ENCODE data around the gene LAMA5. TPM values are rescaled to one million over a fixed set of nuclear protein-coding genes. Genes with fewer than 3 reads are reported as not detected.

The LAMA5 gene
- total RNA-seq, 2 donors from 2014 or later: 170 to 272 TPM

DNA sequence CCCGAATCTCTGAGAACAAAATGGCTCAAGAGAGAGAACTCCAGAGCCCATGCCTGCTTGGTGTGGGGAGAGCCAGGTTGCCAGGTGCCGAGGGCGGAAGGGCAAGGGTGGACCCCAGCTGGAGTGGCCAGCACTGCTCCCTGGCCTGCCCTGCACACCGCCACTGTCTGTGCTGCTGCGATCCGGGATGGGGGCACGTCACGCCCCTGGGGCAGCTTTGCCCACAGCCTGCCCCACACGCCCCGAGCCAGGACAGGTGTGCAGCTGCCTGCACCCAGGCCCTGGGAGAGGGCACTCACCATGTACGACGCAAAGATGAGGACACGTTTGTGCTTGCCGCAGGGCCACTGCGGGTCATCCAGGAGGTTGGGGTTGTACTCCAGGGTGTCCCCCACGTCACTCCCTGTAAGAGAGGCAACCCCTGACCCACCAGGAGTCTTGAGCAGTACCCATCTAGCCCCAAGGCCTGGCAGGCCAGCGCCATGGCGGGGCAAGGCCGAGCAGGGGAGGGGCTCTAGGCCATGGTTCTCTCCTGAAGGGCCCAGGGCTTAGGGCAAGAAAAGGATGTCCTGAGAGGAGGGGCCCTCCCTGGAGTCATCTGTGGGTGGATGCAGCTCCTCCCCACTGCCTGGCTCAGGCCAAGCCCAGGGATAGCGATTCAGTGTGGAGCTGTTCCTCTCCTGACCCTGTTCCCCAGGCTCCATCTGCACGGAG, 25.7 kb upstream of the LAMA5 start:
- intact Hi-C loops (cut with DNase I): no loop called here
- 84% methylated on average over 21 of the region's 21 CpGs for WGBS
- DNase-seq (ENCODE audit: low spot score): no peak
- Histone ChIP-seq H3K9me3 (no peaks in the 10 kb centered on the region), H3K27me3 (replicated peaks; ENCODE audit: insufficient read depth) (no peaks in the 10 kb centered on the region), H3K4me1 (replicated peaks) (peaks cover 4% of the 10 kb centered on the region), H3K4me3 (no peak overlapping the region), H3K27ac (no peak overlapping the region), H3K36me3 (no peaks in the 10 kb centered on the region)
- TF ChIP-seq POLR2AphosphoS5 (IDR thresholded peaks at IDR 0.05) (no peak), POLR2A (IDR thresholded peaks at IDR 0.05) (no peak)
- TF ChIP-seq, protein P1, sequence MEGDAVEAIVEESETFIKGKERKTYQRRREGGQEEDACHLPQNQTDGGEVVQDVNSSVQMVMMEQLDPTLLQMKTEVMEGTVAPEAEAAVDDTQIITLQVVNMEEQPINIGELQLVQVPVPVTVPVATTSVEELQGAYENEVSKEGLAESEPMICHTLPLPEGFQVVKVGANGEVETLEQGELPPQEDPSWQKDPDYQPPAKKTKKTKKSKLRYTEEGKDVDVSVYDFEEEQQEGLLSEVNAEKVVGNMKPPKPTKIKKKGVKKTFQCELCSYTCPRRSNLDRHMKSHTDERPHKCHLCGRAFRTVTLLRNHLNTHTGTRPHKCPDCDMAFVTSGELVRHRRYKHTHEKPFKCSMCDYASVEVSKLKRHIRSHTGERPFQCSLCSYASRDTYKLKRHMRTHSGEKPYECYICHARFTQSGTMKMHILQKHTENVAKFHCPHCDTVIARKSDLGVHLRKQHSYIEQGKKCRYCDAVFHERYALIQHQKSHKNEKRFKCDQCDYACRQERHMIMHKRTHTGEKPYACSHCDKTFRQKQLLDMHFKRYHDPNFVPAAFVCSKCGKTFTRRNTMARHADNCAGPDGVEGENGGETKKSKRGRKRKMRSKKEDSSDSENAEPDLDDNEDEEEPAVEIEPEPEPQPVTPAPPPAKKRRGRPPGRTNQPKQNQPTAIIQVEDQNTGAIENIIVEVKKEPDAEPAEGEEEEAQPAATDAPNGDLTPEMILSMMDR (IDR thresholded peaks at IDR 0.05): no peak

DNA sequence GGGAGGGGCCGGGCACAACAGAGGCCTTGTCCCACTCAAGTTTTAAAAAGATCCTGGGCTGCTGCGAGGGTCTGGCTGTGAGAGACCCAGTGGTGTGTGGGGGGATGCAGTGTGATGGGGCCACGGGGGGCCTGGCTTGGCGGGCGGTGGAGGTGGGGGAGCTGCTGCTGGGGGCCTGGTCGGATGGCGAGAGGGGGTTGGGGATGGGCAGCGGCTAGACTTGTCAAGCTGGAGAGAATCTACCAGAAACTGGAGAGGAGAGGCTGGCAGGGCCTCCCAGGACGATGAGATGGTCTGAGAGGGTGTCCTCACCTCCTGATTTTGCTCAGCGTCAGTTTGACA, 24.9 kb upstream of the LAMA5 start:
- no peak for DNase-seq (ENCODE audit: low spot score)
- no peak overlapping the region for H3K4me3 ChIP-seq
- 83% methylated on average over 10 of the region's 10 CpGs for WGBS
- H3K36me3 ChIP-seq: no peaks in the 10 kb centered on the region
- intact Hi-C loops (cut with DNase I): no loop called here
- H3K27ac ChIP-seq: no peak overlapping the region
- TF ChIP-seq POLR2A (IDR thresholded peaks at IDR 0.05) (no peak), POLR2AphosphoS5 (IDR thresholded peaks at IDR 0.05) (no peak)
- TF ChIP-seq, protein P1 (IDR thresholded peaks at IDR 0.05): no peak
- H3K9me3 ChIP-seq: no peaks in the 10 kb centered on the region
- no peaks in the 10 kb centered on the region for H3K27me3 ChIP-seq (replicated peaks; ENCODE audit: insufficient read depth)
- peaks cover 10% of the 10 kb centered on the region for H3K4me1 ChIP-seq (replicated peaks)

DNA sequence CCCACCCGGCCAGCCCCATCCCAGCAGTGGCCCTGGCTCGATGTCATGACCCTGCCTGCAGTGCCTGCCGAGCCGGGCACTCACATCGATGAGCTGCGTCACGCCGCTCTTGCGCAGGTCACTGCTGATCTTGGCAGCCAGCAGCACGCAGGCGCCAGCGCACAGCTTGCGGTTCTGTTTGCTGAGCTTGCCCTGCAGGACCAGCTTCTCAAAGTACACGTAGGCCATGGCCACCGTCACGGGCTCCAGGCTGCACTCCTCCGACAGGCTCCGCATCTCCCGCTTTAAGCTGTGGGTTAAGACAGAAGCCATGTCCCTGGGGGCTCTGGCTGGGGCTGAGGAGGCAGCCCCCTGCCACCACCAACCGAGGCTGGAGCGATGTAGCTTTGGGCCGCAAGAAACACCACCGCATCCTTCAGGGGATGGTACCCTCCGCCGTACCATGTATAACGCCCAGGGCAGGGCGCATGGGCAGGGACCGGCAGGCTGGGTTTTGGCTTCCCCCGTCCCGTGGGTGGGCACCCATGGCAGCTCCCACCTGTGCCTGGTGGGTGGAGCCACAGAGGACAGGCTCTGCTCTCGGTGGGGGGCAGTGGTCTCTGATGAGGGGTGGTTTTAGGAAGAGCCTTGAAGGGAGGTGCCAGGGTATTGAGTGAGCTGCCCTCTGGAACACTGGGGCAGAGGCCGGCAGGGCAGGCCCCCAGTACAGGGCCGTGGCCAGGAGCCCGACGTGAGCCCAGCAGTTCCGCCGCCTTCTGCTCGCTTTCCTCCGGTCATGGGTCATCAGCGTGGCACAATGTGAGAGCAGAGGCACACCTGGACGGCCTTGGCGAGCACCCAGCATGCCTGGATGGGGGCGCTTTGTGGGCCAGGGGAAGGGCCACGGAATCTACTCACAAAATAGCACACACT, 24.3 kb upstream of the LAMA5 start:
- Histone ChIP-seq H3K9me3 (no peaks in the 10 kb centered on the region), H3K4me3 (no peak overlapping the region), H3K27ac (no peak overlapping the region), H3K36me3 (no peaks in the 10 kb centered on the region), H3K4me1 (replicated peaks) (peaks cover 10% of the 10 kb centered on the region), H3K27me3 (replicated peaks; ENCODE audit: insufficient read depth) (no peaks in the 10 kb centered on the region)
- 89% methylated on average over 43 of the region's 44 CpGs for WGBS
- intact Hi-C loops (cut with DNase I): no loop called here
- no peak for DNase-seq (ENCODE audit: low spot score)
- TF ChIP-seq POLR2AphosphoS5 (IDR thresholded peaks at IDR 0.05) (no peak), POLR2A (IDR thresholded peaks at IDR 0.05) (no peak)
- TF ChIP-seq, protein P1 (IDR thresholded peaks at IDR 0.05): no peak

DNA sequence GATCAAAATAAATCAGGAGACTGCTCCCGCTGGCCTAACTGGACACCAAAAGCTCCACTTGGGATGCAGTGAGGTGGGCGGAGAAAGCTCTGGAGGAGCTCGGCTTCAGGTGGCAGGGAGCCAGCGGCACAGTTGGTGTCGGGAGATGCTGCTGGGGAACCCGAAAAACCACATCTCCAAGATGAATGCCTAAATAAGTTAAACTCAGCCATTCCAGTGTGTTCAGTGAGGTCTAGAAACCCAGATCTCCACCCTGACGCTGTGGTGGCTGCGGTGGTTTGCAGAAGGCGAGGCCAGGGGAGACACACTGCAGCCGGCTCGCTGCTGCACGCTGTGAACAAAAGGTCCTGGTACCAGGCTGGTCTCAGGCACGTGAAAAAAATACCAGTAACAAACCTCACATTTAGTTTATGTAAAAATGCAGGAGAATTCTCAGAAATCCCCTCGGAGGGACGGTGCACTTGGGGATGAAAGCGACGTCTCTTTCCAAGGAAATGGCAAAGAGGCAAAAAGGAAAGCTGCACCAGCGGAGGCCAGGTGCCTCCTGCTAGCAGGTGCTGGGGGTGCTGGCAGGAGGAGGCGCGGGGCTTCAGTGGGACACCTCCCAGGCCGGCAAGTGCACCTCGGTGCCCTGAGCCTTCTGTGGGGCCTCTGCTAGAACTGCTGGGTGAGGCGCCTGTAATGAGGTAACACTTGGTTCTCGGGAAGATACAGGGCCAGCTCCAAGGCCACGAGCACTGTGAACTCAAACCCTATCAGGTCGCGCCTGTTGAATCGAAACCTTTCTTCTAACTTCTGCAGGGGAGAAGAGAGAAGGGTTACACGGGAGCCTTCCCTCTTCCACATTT, 23.4 kb upstream of the LAMA5 start:
- H3K36me3 ChIP-seq: no peaks in the 10 kb centered on the region
- 74% methylated on average over 29 of the region's 29 CpGs for WGBS

More for the DNA sequence above, 23.4 kb upstream of the LAMA5 start:
- H3K27ac ChIP-seq: no peak overlapping the region
- TF ChIP-seq, protein P1 (IDR thresholded peaks at IDR 0.05): no peak
- no peak for TF ChIP-seq POLR2A (IDR thresholded peaks at IDR 0.05)
- no peak for TF ChIP-seq POLR2AphosphoS5 (IDR thresholded peaks at IDR 0.05)
- intact Hi-C loops (cut with DNase I): no loop called here
- no peaks in the 10 kb centered on the region for H3K9me3 ChIP-seq
- no peak for DNase-seq (ENCODE audit: low spot score)
- H3K4me1 ChIP-seq (replicated peaks): peaks cover 10% of the 10 kb centered on the region
- no peak overlapping the region for H3K4me3 ChIP-seq
- H3K27me3 ChIP-seq (replicated peaks; ENCODE audit: insufficient read depth): no peaks in the 10 kb centered on the region

All from prostate gland (tissue), 2 donors.